CD14-positive monocyte (primary cell): Measurements from ENCODE around the gene HEBP2. TPM values are rescaled to one million over a fixed set of nuclear protein-coding genes. Genes with fewer than 3 reads are reported as not detected.

ENCODE experiments used
- DNase-seq, 3 donors: peaks; one replicate each; pipeline ENCODE4 v3.0.0-alpha.2; 2011 to 2022
- H2AFZ ChIP-seq: 2 replicates; pipeline ENCODE4 v1.6.0; 2012; ENCODE audit warnings: mild to moderate bottlenecking, low read depth, low read length, inconsistent platforms; ENCODE audit not compliant: insufficient read depth, poor library complexity, severe bottlenecking
- H3K27ac ChIP-seq, 2 donors: 1 replicate in 1 of 2; 2 replicates in 1 of 2; pipeline ENCODE4 v1.5.1; 2012 to 2013; ENCODE audit warnings: low read length in 2 of 2, control low read depth in 1 of 2, inconsistent platforms in 1 of 2, low read depth in 1 of 2, mild to moderate bottlenecking in 1 of 2
- H3K27me3 ChIP-seq, 2 donors: one replicate each; pipeline versions ENCODE4 v1.6.0 to v1.6.1; 2011 to 2013; ENCODE audit warnings: low read length in 2 of 2; ENCODE audit not compliant: control insufficient read depth in 2 of 2, insufficient read depth in 2 of 2
- H3K36me3 ChIP-seq, 2 donors: replicated peaks in 1 of 2; 1 replicate in 1 of 2; 2 replicates in 1 of 2; pipeline versions ENCODE4 v1.5.1 to v1.6.1; 2012 to 2013; ENCODE audit warnings: low read length in 2 of 2, control low read depth in 1 of 2, inconsistent platforms in 1 of 2, mild to moderate bottlenecking in 1 of 2; ENCODE audit not compliant: insufficient read depth in 2 of 2, control insufficient read depth in 1 of 2
- H3K4me1 ChIP-seq, 2 donors: 1 replicate in 1 of 2; 2 replicates in 1 of 2; pipeline versions ENCODE4 v1.5.1 to v1.6.1; 2012 to 2013; ENCODE audit warnings: low read length in 2 of 2, control low read depth in 1 of 2, inconsistent platforms in 1 of 2, mild to moderate bottlenecking in 1 of 2, moderate library complexity in 1 of 2; ENCODE audit not compliant: insufficient read depth in 2 of 2, control insufficient read depth in 1 of 2
- H3K4me2 ChIP-seq: replicated peaks from 2 replicates; pipeline ENCODE3; 2012; ENCODE audit warnings: low read length, moderate library complexity, mild to moderate bottlenecking; ENCODE audit not compliant: poor library complexity, severe bottlenecking; ENCODE audit errors: extremely low read depth
- H3K4me3 ChIP-seq, 3 experiments: fragments of 200-600 bp in 1 of 3; sonication (generic) in 1 of 3; replicated peaks in 1 of 3; 1 replicate in 2 of 3; 2 replicates in 1 of 3; pipeline ENCODE4 v1.5.1; 2011 to 2013; ENCODE audit warnings: low read length in 3 of 3, mild to moderate bottlenecking in 3 of 3, control low read depth in 2 of 3, low read depth in 2 of 3, inconsistent platforms in 1 of 3, moderate library complexity in 1 of 3
- H3K79me2 ChIP-seq: 2 replicates; pipeline ENCODE4 v1.6.0; 2012; ENCODE audit warnings: mild to moderate bottlenecking, control low read depth, inconsistent platforms, low read length, moderate library complexity; ENCODE audit not compliant: insufficient read depth
- H3K9ac ChIP-seq: 2 replicates; pipeline ENCODE4 v1.6.0; 2017; ENCODE audit warnings: low read length, mild to moderate bottlenecking; ENCODE audit not compliant: insufficient read depth, poor library complexity, severe bottlenecking
- H3K9me3 ChIP-seq, 2 donors: replicated peaks in 1 of 2; 1 replicate in 1 of 2; 2 replicates in 1 of 2; pipeline versions ENCODE4 v1.5.1 to v1.6.1; 2012 to 2013; ENCODE audit warnings: low read length in 2 of 2, control low read depth in 1 of 2; ENCODE audit not compliant: control insufficient read depth in 1 of 2, insufficient read depth in 1 of 2
- H4K20me1 ChIP-seq: 2 replicates; pipeline ENCODE4 v1.6.0; 2012; ENCODE audit warnings: mild to moderate bottlenecking, low read length, control low read depth, moderate library complexity; ENCODE audit not compliant: insufficient read depth
- H3K27ac Mint-ChIP-seq, 7 donors: one replicate each; pipeline ENCODE4 v1.8.0; 2020; ENCODE audit warnings: mild to moderate bottlenecking in 7 of 7, mixed read lengths in 7 of 7, moderate library complexity in 6 of 7, inconsistent platforms in 2 of 7
- H3K27me3 Mint-ChIP-seq, 3 donors: one replicate each; pipeline ENCODE4 v1.8.0; 2021 to 2022; ENCODE audit warnings: low read depth in 3 of 3, mild to moderate bottlenecking in 3 of 3, mixed read lengths in 3 of 3, moderate library complexity in 3 of 3, inconsistent platforms in 1 of 3
- H3K36me3 Mint-ChIP-seq, 2 donors: one replicate each; pipeline ENCODE4 v1.8.0; 2020; ENCODE audit warnings: mixed read lengths in 2 of 2, inconsistent platforms in 1 of 2, mild to moderate bottlenecking in 1 of 2
- H3K4me1 Mint-ChIP-seq: one replicate; pipeline ENCODE4 v1.8.0; 2020; ENCODE audit warnings: mild to moderate bottlenecking, mixed read lengths
- H3K4me3 Mint-ChIP-seq, 2 donors: one replicate each; pipeline ENCODE4 v1.8.0; 2020; ENCODE audit warnings: mild to moderate bottlenecking in 2 of 2, mixed read lengths in 2 of 2, moderate library complexity in 1 of 2
- H3K9me3 Mint-ChIP-seq, 7 donors: one replicate each; pipeline ENCODE4 v1.8.0; 2020 to 2022; ENCODE audit warnings: mixed read lengths in 7 of 7, mild to moderate bottlenecking in 6 of 7, moderate library complexity in 6 of 7, inconsistent platforms in 2 of 7
- WGBS: methylation state at CpG from one replicate; pipeline ENCODE4 v1.1.5; 2013; ENCODE audit warnings: missing lambda C conversion rate; ENCODE audit not compliant: insufficient coverage; 5-methylcytosine and 5-hydroxymethylcytosine counted together
- intact Hi-C, 2 donors: fragments of 100-400 bp; cut with micrococcal nuclease; formaldehyde crosslinking; loops; one replicate each; pipeline versions ENCODE4 v1.15.0 to v1.15.1; 2023
- polyA plus RNA-seq, 3 donors: library from polyadenylated mRNA; depleted of rRNA in 1 of 3; unstranded in 2 of 3; stranded (reverse) in 1 of 3; fragments of 300-500 nt in 2 of 3; fragments of >200 nt in 1 of 3; fragmentation: Illumina TruSeq in 2 of 3; gene quantifications; 1 replicate in 2 of 3; 2 replicates in 1 of 3; pipeline ENCODE4 v1.2.3, GENCODE V29; 2012 to 2021
- TF ChIP-seq, protein P1 (sequence below): fragments of 200-600 bp; IDR thresholded peaks from one replicate; pipeline ENCODE4 v1.8.0; 2022; ENCODE audit warnings: antibody characterized with exemption, mild to moderate bottlenecking

Gene HEBP2
- polyA plus RNA-seq, 3 donors: 17.0 to 97.5 (median 96.8) TPM

DNA sequence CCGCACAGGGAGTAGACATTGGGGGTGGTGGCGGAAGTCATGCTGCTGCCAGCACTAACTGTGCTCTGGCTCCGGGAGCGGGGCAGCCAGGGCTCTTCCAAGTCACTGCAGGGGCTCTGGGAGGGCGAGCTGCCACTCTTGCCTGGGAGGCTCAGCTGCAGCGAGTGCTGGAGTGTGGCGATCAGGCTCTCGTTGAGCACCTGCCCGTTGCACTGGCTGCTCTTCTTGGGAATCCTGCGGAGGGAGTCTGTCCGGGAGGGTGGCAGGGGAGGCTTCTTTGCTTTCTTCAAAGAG, 28.0 kb downstream of the HEBP2 start:
- H3K36me3 Mint-ChIP-seq: peaks cover 4 to 10% of the 10 kb centered on the region in 2 donors
- Histone ChIP-seq H3K4me2 (peak overlapping the region; percentile 47), H3K9ac (no peak overlapping the region), H4K20me1 (no peaks in the 10 kb centered on the region), H3K79me2 (no peaks in the 10 kb centered on the region), H3K27ac (peak overlapping the region; percentile 67 to 68), H3K36me3 (no peaks in the 10 kb centered on the region), H3K9me3 (no peaks in the 10 kb centered on the region), H3K27me3 (no peaks in the 10 kb centered on the region), H3K4me1 (peaks cover 38 to 47% of the 10 kb centered on the region in 2 donors), H3K4me3 (peak overlapping the region in 1 of 3 experiments; percentile 22), H2AFZ (no peak overlapping the region)
- TF ChIP-seq, protein P1, sequence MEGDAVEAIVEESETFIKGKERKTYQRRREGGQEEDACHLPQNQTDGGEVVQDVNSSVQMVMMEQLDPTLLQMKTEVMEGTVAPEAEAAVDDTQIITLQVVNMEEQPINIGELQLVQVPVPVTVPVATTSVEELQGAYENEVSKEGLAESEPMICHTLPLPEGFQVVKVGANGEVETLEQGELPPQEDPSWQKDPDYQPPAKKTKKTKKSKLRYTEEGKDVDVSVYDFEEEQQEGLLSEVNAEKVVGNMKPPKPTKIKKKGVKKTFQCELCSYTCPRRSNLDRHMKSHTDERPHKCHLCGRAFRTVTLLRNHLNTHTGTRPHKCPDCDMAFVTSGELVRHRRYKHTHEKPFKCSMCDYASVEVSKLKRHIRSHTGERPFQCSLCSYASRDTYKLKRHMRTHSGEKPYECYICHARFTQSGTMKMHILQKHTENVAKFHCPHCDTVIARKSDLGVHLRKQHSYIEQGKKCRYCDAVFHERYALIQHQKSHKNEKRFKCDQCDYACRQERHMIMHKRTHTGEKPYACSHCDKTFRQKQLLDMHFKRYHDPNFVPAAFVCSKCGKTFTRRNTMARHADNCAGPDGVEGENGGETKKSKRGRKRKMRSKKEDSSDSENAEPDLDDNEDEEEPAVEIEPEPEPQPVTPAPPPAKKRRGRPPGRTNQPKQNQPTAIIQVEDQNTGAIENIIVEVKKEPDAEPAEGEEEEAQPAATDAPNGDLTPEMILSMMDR: no peak
- DNase-seq: no peak
- peaks cover 53% of the 10 kb centered on the region for H3K4me1 Mint-ChIP-seq
- no peaks in the 10 kb centered on the region for H3K9me3 Mint-ChIP-seq
- H3K27me3 Mint-ChIP-seq: peaks cover 1 to 3% (median 1%) of the 10 kb centered on the region in 3 donors
- WGBS: 99% methylated on average over 11 of the region's 11 CpGs
- intact Hi-C loops: loop anchor here in 1 of 2 donors (5.0 kb wide), 1 partner anchor 85 kb away; no protein-coding TSS in a partner anchor
- H3K4me3 Mint-ChIP-seq: no peak overlapping the region
- H3K27ac Mint-ChIP-seq: peak overlapping the region; percentile 60 to 92 (median 89)

DNA sequence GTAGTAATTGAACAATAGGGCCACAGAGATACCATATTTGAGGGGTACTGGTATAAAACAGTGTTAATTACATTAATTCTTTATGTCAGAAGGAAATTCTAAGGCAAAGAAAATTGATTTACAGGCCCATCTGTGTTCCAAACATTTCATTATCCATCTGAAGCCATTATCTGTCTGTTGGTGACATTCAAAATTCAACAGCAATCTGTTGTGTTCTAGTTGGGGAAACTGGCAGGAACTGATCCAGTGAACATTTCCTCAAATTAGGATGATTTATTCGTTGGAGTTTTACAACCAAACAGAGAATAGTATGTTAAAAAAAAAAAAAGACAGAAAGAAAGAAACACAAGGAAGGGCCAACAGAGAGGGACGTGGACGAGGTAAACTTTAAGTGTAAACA, 30.1 kb downstream of the HEBP2 start:
- TF ChIP-seq, protein P1: no peak
- no peak for DNase-seq
- no peaks in the 10 kb centered on the region for H3K79me2 ChIP-seq
- intact Hi-C loops: loop anchor here in 1 of 2 donors (5.0 kb wide), 1 partner anchor 83 kb away; no protein-coding TSS in a partner anchor
- Mint-ChIP-seq H3K9me3 (no peaks in the 10 kb centered on the region), H3K4me3 (no peak overlapping the region), H3K27ac (peak overlapping the region in 3 of 7 donors; percentile 23 to 46 (median 46)), H3K4me1 (peaks cover 52% of the 10 kb centered on the region), H3K27me3 (peaks cover 1 to 3% (median 1%) of the 10 kb centered on the region in 3 donors), H3K36me3 (peaks cover 4 to 10% of the 10 kb centered on the region in 2 donors)
- no peak overlapping the region for H3K4me2 ChIP-seq
- no peaks in the 10 kb centered on the region for H3K36me3 ChIP-seq
- no peaks in the 10 kb centered on the region for H4K20me1 ChIP-seq
- WGBS: no CpG with 5 or more reads among the region's 3 CpGs
- H3K27ac ChIP-seq: no peak overlapping the region
- no peaks in the 10 kb centered on the region for H3K9me3 ChIP-seq
- no peak overlapping the region for H2AFZ ChIP-seq
- no peak overlapping the region for H3K4me3 ChIP-seq
- H3K4me1 ChIP-seq: peaks cover 37 to 47% of the 10 kb centered on the region in 2 donors
- no peak overlapping the region for H3K9ac ChIP-seq
- H3K27me3 ChIP-seq: no peaks in the 10 kb centered on the region
